Testis (tissue), 2 donors: ENCODE results near the gene FBXW4.

ENCODE experiments used
- POLR2A ChIP-seq: fragments of 450-650 bp; IDR thresholded peaks from one replicate; pipeline ENCODE4 v1.6.1; 2017; ENCODE audit warnings: antibody characterized with exemption, mild to moderate bottlenecking, moderate library complexity
- TF ChIP-seq, protein P1 (sequence below), 3 experiments: fragments of 450-650 bp in 2 of 3; fragments of 200-600 bp in 1 of 3; sonication (generic) in 1 of 3; IDR thresholded peaks; one replicate each; pipeline ENCODE4 v1.5.1; 2016 to 2019; ENCODE audit warnings: antibody characterized with exemption in 3 of 3, mild to moderate bottlenecking in 2 of 3, moderate library complexity in 1 of 3

DNA sequence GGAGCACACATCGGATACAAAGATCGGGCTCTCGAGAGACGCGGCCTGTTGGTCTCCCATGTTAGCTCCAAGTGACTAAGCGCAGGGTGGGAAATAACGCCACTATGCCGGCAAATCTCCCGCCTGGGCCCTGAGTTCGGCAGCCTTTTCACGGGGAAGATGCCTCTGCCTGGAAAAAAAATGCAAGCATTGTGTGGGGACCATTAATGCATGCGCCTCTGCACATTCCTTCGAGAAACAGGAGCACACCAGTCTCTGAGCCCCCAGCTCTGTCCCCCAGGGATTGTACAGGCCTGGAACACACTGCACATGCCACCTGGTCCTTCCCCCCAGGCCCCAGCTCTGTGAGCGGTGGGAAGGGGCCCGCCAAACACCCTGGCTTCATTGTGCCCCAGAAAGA lies 44.1 kb downstream of the FBXW4 start:
- TF ChIP-seq, protein P1, sequence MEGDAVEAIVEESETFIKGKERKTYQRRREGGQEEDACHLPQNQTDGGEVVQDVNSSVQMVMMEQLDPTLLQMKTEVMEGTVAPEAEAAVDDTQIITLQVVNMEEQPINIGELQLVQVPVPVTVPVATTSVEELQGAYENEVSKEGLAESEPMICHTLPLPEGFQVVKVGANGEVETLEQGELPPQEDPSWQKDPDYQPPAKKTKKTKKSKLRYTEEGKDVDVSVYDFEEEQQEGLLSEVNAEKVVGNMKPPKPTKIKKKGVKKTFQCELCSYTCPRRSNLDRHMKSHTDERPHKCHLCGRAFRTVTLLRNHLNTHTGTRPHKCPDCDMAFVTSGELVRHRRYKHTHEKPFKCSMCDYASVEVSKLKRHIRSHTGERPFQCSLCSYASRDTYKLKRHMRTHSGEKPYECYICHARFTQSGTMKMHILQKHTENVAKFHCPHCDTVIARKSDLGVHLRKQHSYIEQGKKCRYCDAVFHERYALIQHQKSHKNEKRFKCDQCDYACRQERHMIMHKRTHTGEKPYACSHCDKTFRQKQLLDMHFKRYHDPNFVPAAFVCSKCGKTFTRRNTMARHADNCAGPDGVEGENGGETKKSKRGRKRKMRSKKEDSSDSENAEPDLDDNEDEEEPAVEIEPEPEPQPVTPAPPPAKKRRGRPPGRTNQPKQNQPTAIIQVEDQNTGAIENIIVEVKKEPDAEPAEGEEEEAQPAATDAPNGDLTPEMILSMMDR (IDR thresholded peaks at IDR 0.05) = no peak
- TF ChIP-seq POLR2A = no peak
